Measurements from ENCODE around the gene TLR4. TPM values are rescaled to one million over a fixed set of nuclear protein-coding genes. Genes with fewer than 3 reads are reported as not detected.

TLR4 gene
- total RNA-seq, 1 experiment from 2014 or later, result 0.07 TPM

GRCh38 chr9:117732494-117732893 is 28.3 kb downstream of the TLR4 start:
- no peak for DNase-seq

More at GRCh38 chr9:117732494-117732893, 28.3 kb downstream of the TLR4 start:
- no peak overlapping the region for H4K8ac ChIP-seq (replicated peaks; ENCODE audit: insufficient read length, low read depth, low read length)
- no peak overlapping the region for H3K4me3 Mint-ChIP-seq
- no peak overlapping the region for H2BK120ac ChIP-seq (ENCODE audit: low read depth, low read length, poor library complexity, severe bottlenecking)
- no peak overlapping the region for H4K5ac ChIP-seq (ENCODE audit: insufficient read length, low read depth, low read length)
- H3K9me3 Mint-ChIP-seq, result no peaks in the 10 kb centered on the region
- H3K27me3 ChIP-seq (ENCODE audit: insufficient read depth, low read length), result no peaks in the 10 kb centered on the region
- H2BK15ac ChIP-seq (ENCODE audit: low read depth, low read length), result no peak overlapping the region
- H4K20me1 ChIP-seq (ENCODE audit: control insufficient read depth, insufficient read depth, insufficient read length), result no peaks in the 10 kb centered on the region
- no peak overlapping the region for H4K91ac ChIP-seq (ENCODE audit: insufficient read length, low read depth, low read length)
- no peak overlapping the region for H3K4ac ChIP-seq (ENCODE audit: low read depth, low read length)
- no peak overlapping the region for H3T11ph ChIP-seq (ENCODE audit: low read length)
- no peaks in the 10 kb centered on the region for H3K79me1 ChIP-seq (ENCODE audit: insufficient read depth, low read depth, low read length, poor library complexity, severe bottlenecking)
- no peak overlapping the region for H2BK5ac ChIP-seq (ENCODE audit: insufficient read length, low read length)
- WGBS (ENCODE audit: extremely low coverage, insufficient read length, low lambda C conversion rate), result no CpG with 5 or more reads among the region's 6 CpGs
- no peaks in the 10 kb centered on the region for H3K36me3 Mint-ChIP-seq (ENCODE audit: insufficient read depth in 1 of 3, low read depth in 3 of 3)
- H2AK5ac ChIP-seq (ENCODE audit: insufficient read length, low read length), result no peak overlapping the region
- H2BK20ac ChIP-seq (ENCODE audit: low read depth, low read length, poor library complexity, severe bottlenecking), result no peak overlapping the region
- H3K18ac ChIP-seq (ENCODE audit: insufficient read length, low read depth, low read length), result no peak overlapping the region
- no peak overlapping the region for H3K23ac ChIP-seq (ENCODE audit: insufficient read length, low read depth, low read length)
- no peaks in the 10 kb centered on the region for H3K4me1 Mint-ChIP-seq
- no peak overlapping the region for H3K9ac ChIP-seq (ENCODE audit: extremely low read depth, insufficient read length, low read length)
- TF ChIP-seq CTCF (conservative IDR thresholded peaks at IDR 0.05), result no peak
- no peaks in the 10 kb centered on the region for H3K9me3 ChIP-seq (ENCODE audit: control insufficient read depth, low read depth, low read length)
- no peaks in the 10 kb centered on the region for H3K4me1 ChIP-seq (ENCODE audit: insufficient read depth, low read length)
- no peaks in the 10 kb centered on the region for H3K23me2 ChIP-seq (ENCODE audit: insufficient read length, low read depth, low read length, poor library complexity, severe bottlenecking)
- no peak overlapping the region for H3K56ac ChIP-seq (ENCODE audit: insufficient read length, low read depth, low read length)
- H3K14ac ChIP-seq (ENCODE audit: insufficient read depth, low read length), result no peak overlapping the region
- H3K27ac ChIP-seq (ENCODE audit: insufficient read length, low read depth, low read length), result no peak overlapping the region
- H3K79me2 ChIP-seq (ENCODE audit: insufficient read depth, low read length), result no peaks in the 10 kb centered on the region
- H2BK12ac ChIP-seq (ENCODE audit: insufficient read length, low read depth, low read length), result no peak overlapping the region
- H3K27ac Mint-ChIP-seq, result no peak overlapping the region
- no peak overlapping the region for H2AFZ ChIP-seq (ENCODE audit: low read length)
- H3K27me3 Mint-ChIP-seq (ENCODE audit: low read depth), result no peaks in the 10 kb centered on the region
- no peak overlapping the region for H3K4me2 ChIP-seq (ENCODE audit: insufficient read depth, insufficient read length, low read length)
